Adipocyte (in vitro differentiated cells): ENCODE data around the gene MAPK1IP1L.
A peak's percentile ranks its signal among the peaks of the same experiment; 100 is the strongest.

ENCODE experiments used
- DNase-seq: peaks from one replicate; pipeline ENCODE4 v3.0.0-alpha.2; 2015; ENCODE audit warnings: low read depth
- H3K27me3 ChIP-seq: replicated peaks from 2 replicates; pipeline ENCODE4 v1.7.0; 2013; ENCODE audit warnings: mild to moderate bottlenecking, low read length, moderate library complexity; ENCODE audit not compliant: control insufficient read depth, insufficient read depth
- H3K36me3 ChIP-seq: 2 replicates; pipeline ENCODE4 v1.7.0; 2013; ENCODE audit warnings: low read length, mild to moderate bottlenecking, moderate library complexity; ENCODE audit not compliant: control insufficient read depth, insufficient read depth, severe bottlenecking
- H3K4me1 ChIP-seq: 2 replicates; pipeline ENCODE4 v1.7.0; 2013; ENCODE audit warnings: mild to moderate bottlenecking, low read length, moderate library complexity; ENCODE audit not compliant: control insufficient read depth, insufficient read depth
- H3K4me3 ChIP-seq: 2 replicates; pipeline ENCODE4 v1.7.0; 2013; ENCODE audit warnings: mild to moderate bottlenecking, low read length, moderate library complexity
- H3K9ac ChIP-seq: 2 replicates; pipeline ENCODE4 v1.7.0; 2013; ENCODE audit warnings: mild to moderate bottlenecking, low read length, moderate library complexity
- H3K9me3 ChIP-seq: 2 replicates; pipeline ENCODE4 v1.7.0; 2013; ENCODE audit warnings: mild to moderate bottlenecking, low read length, moderate library complexity; ENCODE audit not compliant: control insufficient read depth

MAPK1IP1L gene

GRCh38 chr14:55099756-55100155 is 48.3 kb downstream of the MAPK1IP1L start:
- Histone ChIP-seq H3K27me3 (no peaks in the 10 kb centered on the region), H3K36me3 (no peaks in the 10 kb centered on the region), H3K9me3 (peaks cover 7% of the 10 kb centered on the region), H3K9ac (peak overlapping the region; percentile 10), H3K4me1 (peaks cover 48% of the 10 kb centered on the region), H3K4me3 (peak overlapping the region; percentile 29)
- peak; percentile 63 for DNase-seq

- Histone ChIP-seq H3K4me3 (no peak overlapping the region), H3K4me1 (peaks cover 57% of the 10 kb centered on the region), H3K9ac (peak overlapping the region; percentile 44), H3K9me3 (peaks cover 7% of the 10 kb centered on the region), H3K27me3 (no peaks in the 10 kb centered on the region), H3K36me3 (no peaks in the 10 kb centered on the region)
- no peak for DNase-seq
Measured at GRCh38 chr14:55101698-55102097, 50.3 kb downstream of the MAPK1IP1L start.

- H3K4me1 ChIP-seq = peaks cover 57% of the 10 kb centered on the region
- DNase-seq = peak; percentile 98
- H3K4me3 ChIP-seq = peak overlapping the region; percentile 71
- H3K9ac ChIP-seq = peak overlapping the region; percentile 91
- no peaks in the 10 kb centered on the region for H3K27me3 ChIP-seq
- H3K9me3 ChIP-seq = peaks cover 7% of the 10 kb centered on the region
- H3K36me3 ChIP-seq = no peaks in the 10 kb centered on the region
Measured at GRCh38 chr14:55102141-55102621, 50.7 kb downstream of the MAPK1IP1L start.

DNA sequence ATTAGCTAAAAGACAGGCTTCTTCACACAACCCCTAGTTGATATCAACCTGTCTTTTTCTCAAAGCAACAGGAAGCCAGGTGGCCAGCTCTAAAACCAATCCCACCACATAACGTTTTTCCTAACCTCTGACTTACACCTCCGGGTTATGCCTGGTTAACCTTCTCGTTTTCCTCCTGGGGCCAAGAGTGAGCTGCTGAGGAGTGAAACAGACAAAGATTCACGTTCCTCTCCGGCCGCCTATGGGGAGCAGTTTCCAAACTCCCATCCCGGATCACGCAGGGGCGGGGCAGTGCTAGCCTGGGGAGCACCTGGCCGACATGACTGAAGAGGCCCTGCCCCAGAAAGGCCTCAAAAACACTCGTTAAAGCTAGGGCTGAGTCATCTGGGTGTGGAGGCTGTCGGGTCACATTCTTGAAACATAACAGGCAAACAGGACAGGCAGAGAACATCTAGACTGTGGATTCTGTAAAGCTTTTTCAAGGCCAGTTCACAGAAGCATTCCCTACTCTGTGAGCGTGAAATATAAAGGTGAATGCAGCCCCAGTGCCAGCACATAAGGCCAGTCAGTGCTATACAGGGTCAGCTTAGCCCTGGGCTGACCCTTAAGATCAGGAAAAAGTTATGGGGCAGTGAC is 51.7 kb downstream of the MAPK1IP1L start:
- H3K9ac ChIP-seq = peak overlapping the region; percentile 91
- H3K36me3 ChIP-seq = no peaks in the 10 kb centered on the region
- H3K4me3 ChIP-seq = peak overlapping the region; percentile 71
- H3K4me1 ChIP-seq = peaks cover 63% of the 10 kb centered on the region
- peak; percentile 95 for DNase-seq
- H3K27me3 ChIP-seq = no peaks in the 10 kb centered on the region
- peaks cover 7% of the 10 kb centered on the region for H3K9me3 ChIP-seq

DNA sequence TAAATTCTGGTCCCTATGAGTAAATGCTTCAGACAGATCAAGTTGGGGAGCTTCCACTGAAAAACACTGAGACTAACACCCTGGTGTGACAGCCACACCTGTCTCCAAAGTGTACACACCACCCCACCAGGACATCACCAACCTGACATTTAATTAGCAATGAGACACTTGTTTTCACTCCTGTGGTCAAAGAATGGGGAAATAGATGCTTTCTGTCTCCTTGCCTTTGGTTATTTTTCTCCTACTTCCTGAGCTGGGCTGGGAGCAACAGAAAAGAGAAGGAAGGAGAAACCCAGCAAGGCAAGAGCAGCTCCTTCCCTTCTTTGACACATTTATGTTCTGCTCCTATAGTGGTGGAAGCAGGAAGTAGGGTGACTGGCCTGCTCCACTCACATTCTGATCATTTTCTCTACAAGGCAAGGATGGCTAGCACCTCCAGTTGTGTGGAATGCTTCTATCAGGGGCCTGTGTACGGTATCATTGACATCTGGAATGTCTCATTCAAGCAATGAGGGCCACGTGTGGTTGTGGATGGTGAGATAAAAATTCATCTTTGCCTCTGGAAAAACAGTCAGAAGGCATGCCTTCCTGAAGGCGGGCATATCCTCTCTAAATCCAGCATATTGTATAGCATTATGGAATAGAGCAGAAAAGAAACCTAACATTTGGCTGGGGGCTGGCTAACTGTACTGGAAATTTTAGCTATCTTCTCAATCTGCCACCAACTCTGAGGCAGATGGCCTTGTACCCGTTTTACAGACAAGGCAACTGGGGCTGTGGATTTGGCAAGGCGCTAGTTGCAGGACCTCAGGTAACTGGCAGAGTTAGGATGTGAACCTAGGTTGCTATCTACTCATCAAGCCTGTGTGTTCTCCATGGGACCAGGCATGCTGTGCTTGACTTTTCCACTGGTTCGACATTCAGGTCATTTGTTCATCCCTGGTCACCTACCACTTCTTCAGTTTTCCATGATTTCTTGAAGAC is 52.8 kb downstream of the MAPK1IP1L start:
- Histone ChIP-seq H3K36me3 (no peaks in the 10 kb centered on the region), H3K9me3 (peaks cover 7% of the 10 kb centered on the region), H3K4me1 (peaks cover 72% of the 10 kb centered on the region), H3K27me3 (no peaks in the 10 kb centered on the region), H3K9ac (peak overlapping the region; percentile 91), H3K4me3 (peak overlapping the region; percentile 71)
- no peak for DNase-seq

DNA sequence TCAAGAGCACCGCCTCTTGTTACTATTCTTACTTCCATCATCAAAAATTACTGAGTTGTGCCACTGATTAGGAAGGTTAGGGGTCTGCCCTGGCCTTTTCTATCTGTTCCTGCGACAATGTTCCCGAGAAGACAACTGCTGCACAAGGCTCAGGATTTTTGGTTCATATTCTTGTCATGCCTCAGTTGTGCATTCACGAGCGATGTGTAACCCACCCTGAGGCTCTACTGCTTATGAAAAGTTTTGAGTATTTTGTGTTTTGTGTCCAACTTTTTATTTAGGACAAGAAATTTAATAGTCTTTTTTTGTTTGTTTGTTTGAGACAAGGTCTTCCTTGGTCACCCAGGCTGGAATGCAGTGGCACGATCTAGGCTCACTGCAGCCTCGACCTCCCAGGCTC is 54.5 kb downstream of the MAPK1IP1L start:
- peaks cover 7% of the 10 kb centered on the region for H3K9me3 ChIP-seq
- no peak for DNase-seq
- H3K4me1 ChIP-seq = peaks cover 62% of the 10 kb centered on the region
- H3K36me3 ChIP-seq = no peaks in the 10 kb centered on the region
- no peak overlapping the region for H3K4me3 ChIP-seq
- H3K9ac ChIP-seq = peak overlapping the region; percentile 27
- H3K27me3 ChIP-seq = no peaks in the 10 kb centered on the region

- Histone ChIP-seq H3K27me3 (no peaks in the 10 kb centered on the region), H3K9ac (peak overlapping the region; percentile 81), H3K36me3 (no peaks in the 10 kb centered on the region), H3K4me1 (peaks cover 49% of the 10 kb centered on the region), H3K4me3 (peak overlapping the region; percentile 69), H3K9me3 (peaks cover 7% of the 10 kb centered on the region)
- DNase-seq = peak; percentile 97
Measured at GRCh38 chr14:55107766-55108554, 56.5 kb downstream of the MAPK1IP1L start.

DNA sequence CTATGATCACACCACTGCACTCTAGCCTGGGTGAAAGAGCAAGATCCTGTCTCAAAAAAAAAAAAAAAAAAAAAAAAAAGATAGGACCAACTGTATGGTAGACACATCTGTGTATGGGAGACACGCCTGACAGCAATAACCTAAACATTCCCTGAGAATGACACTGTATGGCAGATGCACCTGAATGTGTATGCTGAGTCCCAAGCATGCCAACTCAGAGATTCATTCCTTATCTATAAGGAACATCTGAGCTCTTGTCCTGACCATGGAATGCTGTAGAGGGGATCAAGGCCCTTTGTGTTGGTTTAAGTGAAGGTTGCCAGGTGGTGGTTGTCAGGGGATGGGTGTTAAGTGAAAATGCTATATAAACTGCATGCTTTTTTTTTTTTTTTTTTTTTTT is 58.4 kb downstream of the MAPK1IP1L start:
- Histone ChIP-seq H3K9me3 (no peaks in the 10 kb centered on the region), H3K4me1 (peaks cover 33% of the 10 kb centered on the region), H3K36me3 (no peaks in the 10 kb centered on the region), H3K4me3 (no peak overlapping the region), H3K9ac (no peak overlapping the region), H3K27me3 (no peaks in the 10 kb centered on the region)
- DNase-seq = no peak

DNA sequence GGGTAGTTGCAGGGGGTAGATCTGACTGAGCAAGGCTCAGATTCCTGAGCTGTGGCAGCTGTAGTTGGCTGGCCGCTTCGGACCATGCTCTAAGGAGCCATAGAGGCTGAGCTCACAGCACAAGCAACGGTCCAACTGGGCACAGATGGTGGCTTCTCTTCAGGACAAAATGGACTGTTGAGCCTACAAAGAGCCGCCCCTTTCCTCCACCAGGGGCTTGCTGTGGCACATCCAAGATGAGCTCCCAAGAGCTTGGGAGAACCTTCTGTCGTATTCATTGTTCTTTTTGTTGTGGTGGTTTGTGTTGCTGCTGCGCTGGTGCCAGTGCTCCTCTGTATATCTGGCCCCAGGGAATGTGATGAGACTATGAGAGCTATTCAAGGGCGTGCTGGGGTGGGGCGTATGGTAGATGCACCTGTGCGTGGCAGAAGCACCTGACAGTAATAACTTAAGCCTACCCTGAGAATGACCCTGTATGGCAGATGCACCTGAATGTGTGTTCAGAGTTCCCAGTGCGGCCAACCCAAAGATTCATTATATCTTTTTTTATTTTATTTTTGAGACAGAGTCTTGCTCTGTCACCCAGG is 59.8 kb downstream of the MAPK1IP1L start:
- H3K4me3 ChIP-seq = no peak overlapping the region
- no peaks in the 10 kb centered on the region for H3K27me3 ChIP-seq
- peaks cover 25% of the 10 kb centered on the region for H3K4me1 ChIP-seq
- H3K9me3 ChIP-seq = no peaks in the 10 kb centered on the region
- H3K9ac ChIP-seq = no peak overlapping the region
- H3K36me3 ChIP-seq = no peaks in the 10 kb centered on the region
- DNase-seq = no peak

- Histone ChIP-seq H3K36me3 (no peaks in the 10 kb centered on the region), H3K9me3 (no peaks in the 10 kb centered on the region), H3K9ac (no peak overlapping the region), H3K4me3 (no peak overlapping the region), H3K27me3 (no peaks in the 10 kb centered on the region), H3K4me1 (peaks cover 14% of the 10 kb centered on the region)
- DNase-seq = no peak
Measured at GRCh38 chr14:55114720-55115119, 63.3 kb downstream of the MAPK1IP1L start.
